ENCODE measurements around the gene JARID2. TPM values are rescaled to one million over a fixed set of nuclear protein-coding genes. Genes with fewer than 3 reads are reported as not detected.

The JARID2 gene
- polyA plus RNA-seq, 1 of the 3 experiments (the other 2 are of a cell fraction) = 3.4 TPM

DNA sequence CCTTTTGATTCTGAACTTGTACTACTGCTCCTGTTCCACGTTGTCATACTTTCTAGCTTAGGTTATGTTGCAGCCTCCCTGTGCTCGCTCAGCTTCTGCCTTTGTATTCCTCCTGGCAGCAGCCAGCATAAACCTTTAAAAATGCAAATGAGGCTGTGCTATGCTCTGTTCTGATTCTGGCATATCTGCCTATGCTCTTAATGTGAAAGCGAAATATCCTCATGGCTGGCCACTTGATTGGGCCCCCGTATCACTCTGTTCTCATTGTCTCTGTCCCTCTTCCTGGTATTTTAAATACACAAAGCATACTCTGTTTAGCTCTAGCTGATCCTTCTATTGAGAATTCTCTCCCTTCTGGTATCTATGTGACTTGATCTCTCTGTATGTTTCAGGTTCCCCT, 139.0 kb downstream of the JARID2 start:
- no peaks in the 10 kb centered on the region for H3K9me2 ChIP-seq
- H3K9me3 ChIP-seq = no peaks in the 10 kb centered on the region
- ChIA-PET CTCF (no interaction called here), POLR2A (no interaction called here)
- no peak overlapping the region for H3K27ac ChIP-seq (ENCODE audit: low read depth in 2 of 2, low read length in 1 of 2)
- 0 out of 2 replicates have a peak, but pooled peaks cover 1% of the 10 kb centered on the region for H4K20me1 ChIP-seq (ENCODE audit: insufficient read depth)
- peaks cover 6% of the 10 kb centered on the region; the same call in 1 of the 2 replicates for H3K79me2 ChIP-seq (ENCODE audit: insufficient read depth)
- TF ChIP-seq YY1 (IDR thresholded peaks at IDR 0.05; ENCODE audit: low read depth) = no peak
- no peak for TF ChIP-seq NFIC (IDR thresholded peaks at IDR 0.05; ENCODE audit: borderline replicate concordance)
- TF ChIP-seq, protein P1, sequence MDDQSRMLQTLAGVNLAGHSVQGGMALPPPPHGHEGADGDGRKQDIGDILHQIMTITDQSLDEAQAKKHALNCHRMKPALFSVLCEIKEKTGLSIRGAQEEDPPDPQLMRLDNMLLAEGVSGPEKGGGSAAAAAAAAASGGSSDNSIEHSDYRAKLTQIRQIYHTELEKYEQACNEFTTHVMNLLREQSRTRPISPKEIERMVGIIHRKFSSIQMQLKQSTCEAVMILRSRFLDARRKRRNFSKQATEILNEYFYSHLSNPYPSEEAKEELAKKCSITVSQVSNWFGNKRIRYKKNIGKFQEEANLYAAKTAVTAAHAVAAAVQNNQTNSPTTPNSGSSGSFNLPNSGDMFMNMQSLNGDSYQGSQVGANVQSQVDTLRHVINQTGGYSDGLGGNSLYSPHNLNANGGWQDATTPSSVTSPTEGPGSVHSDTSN (IDR thresholded peaks at IDR 0.05) = no peak
- TF ChIP-seq, protein P2, sequence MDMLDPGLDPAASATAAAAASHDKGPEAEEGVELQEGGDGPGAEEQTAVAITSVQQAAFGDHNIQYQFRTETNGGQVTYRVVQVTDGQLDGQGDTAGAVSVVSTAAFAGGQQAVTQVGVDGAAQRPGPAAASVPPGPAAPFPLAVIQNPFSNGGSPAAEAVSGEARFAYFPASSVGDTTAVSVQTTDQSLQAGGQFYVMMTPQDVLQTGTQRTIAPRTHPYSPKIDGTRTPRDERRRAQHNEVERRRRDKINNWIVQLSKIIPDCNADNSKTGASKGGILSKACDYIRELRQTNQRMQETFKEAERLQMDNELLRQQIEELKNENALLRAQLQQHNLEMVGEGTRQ (IDR thresholded peaks at IDR 0.05; ENCODE audit: borderline replicate concordance, low read depth, low read length) = no peak
- TF ChIP-seq GATA2 (CRISPR knock-in tag; IDR thresholded peaks at IDR 0.05) = no peak
- no peak for TF ChIP-seq EZH2phosphoT487 (IDR thresholded peaks at IDR 0.05; ENCODE audit: borderline replicate concordance, low read depth)
- no peak for TF ChIP-seq TAF1 (IDR thresholded peaks at IDR 0.05; ENCODE audit: borderline replicate concordance, low read depth, low read length)
- no peak for TF ChIP-seq MXI1 (IDR thresholded peaks at IDR 0.05; ENCODE audit: low read depth, low read length)
- no peak for TF ChIP-seq TEAD4 (IDR thresholded peaks at IDR 0.05; ENCODE audit: borderline replicate concordance, insufficient read depth)
- H3K4me1 ChIP-seq (ENCODE audit: control insufficient read depth in 1 of 2, insufficient read depth in 2 of 2, low read depth in 1 of 2, low read length in 1 of 2) = peaks cover 14 to 15% of the 10 kb centered on the region in 2 experiments; a peak in 2 of 4 replicates
- H3K4me2 ChIP-seq = no peak overlapping the region
- H3K36me3 ChIP-seq (replicated peaks in 1 of 2; ENCODE audit: control insufficient read depth in 1 of 2, insufficient read depth in 2 of 2, low read length in 1 of 2) = no peaks in the 10 kb centered on the region
- H3F3A ChIP-seq (replicated peaks; ENCODE audit: insufficient read depth) = no peaks in the 10 kb centered on the region
- no peak for DNase-seq
- H3K4me3 ChIP-seq (ENCODE audit: low read depth in 2 of 2, low read length in 1 of 2) = no peak overlapping the region
- no peak overlapping the region for H2AFZ ChIP-seq (ENCODE audit: low read depth)
- WGBS (ENCODE audit: low lambda C conversion rate) = 96% methylated on average over 4 of the region's 4 CpGs
- H3K27me3 ChIP-seq (ENCODE audit: insufficient read depth) = no peaks in the 10 kb centered on the region
- H3K9ac ChIP-seq = no peak overlapping the region

DNA sequence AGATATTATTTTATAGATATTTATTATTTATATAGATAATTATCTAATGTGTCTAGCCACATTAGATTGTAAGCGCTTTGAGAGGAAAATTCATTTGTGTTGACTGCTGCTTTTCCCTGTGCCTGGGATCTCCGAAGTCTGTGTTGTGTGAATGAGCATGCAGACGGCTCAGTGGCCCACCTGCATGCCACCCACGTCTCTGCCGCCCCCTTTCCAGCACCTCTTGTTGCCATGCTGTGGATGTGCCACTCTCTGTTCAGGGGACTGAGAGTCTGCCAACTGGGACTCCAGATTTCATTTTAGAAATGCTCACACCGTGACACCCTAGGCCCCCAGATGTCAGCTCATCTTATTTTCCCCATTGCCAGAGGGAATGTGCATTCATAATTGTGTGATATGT, 139.7 kb downstream of the JARID2 start:
- H3F3A ChIP-seq (replicated peaks; ENCODE audit: insufficient read depth) = no peaks in the 10 kb centered on the region
- H2AFZ ChIP-seq (ENCODE audit: low read depth) = no peak overlapping the region
- H3K4me3 ChIP-seq (ENCODE audit: low read depth in 2 of 2, low read length in 1 of 2) = no peak overlapping the region
- no peak overlapping the region for H3K4me2 ChIP-seq
- ChIA-PET CTCF (no interaction called here), POLR2A (no interaction called here)
- no peak overlapping the region for H3K27ac ChIP-seq (ENCODE audit: low read depth in 2 of 2, low read length in 1 of 2)
- no peak overlapping the region for H3K9ac ChIP-seq
- no peaks in the 10 kb centered on the region for H3K36me3 ChIP-seq (replicated peaks in 1 of 2; ENCODE audit: control insufficient read depth in 1 of 2, insufficient read depth in 2 of 2, low read length in 1 of 2)
- peaks cover 6% of the 10 kb centered on the region; the same call in 1 of the 2 replicates for H3K79me2 ChIP-seq (ENCODE audit: insufficient read depth)
- WGBS (ENCODE audit: low lambda C conversion rate) = 91% methylated on average over 6 of the region's 6 CpGs
- H3K4me1 ChIP-seq (ENCODE audit: control insufficient read depth in 1 of 2, insufficient read depth in 2 of 2, low read depth in 1 of 2, low read length in 1 of 2) = peaks cover 18 to 20% of the 10 kb centered on the region in 2 experiments; a peak in 2 of 4 replicates
- H3K9me3 ChIP-seq = no peaks in the 10 kb centered on the region
- H3K27me3 ChIP-seq (ENCODE audit: insufficient read depth) = no peaks in the 10 kb centered on the region
- no peak for DNase-seq
- H4K20me1 ChIP-seq (ENCODE audit: insufficient read depth) = 0 out of 2 replicates have a peak, but pooled peaks cover 4% of the 10 kb centered on the region
- no peaks in the 10 kb centered on the region for H3K9me2 ChIP-seq
- TF ChIP-seq MXI1 (IDR thresholded peaks at IDR 0.05; ENCODE audit: low read depth, low read length) (no peak), NFIC (IDR thresholded peaks at IDR 0.05; ENCODE audit: borderline replicate concordance) (no peak), RAD21 (IDR thresholded peaks at IDR 0.05; ENCODE audit: low read length) (no peak), SMC3 (IDR thresholded peaks at IDR 0.05; ENCODE audit: low read depth, low read length) (no peak), FOXJ3 (CRISPR knock-in tag; IDR thresholded peaks at IDR 0.05) (no peak)
- TF ChIP-seq, protein P3, sequence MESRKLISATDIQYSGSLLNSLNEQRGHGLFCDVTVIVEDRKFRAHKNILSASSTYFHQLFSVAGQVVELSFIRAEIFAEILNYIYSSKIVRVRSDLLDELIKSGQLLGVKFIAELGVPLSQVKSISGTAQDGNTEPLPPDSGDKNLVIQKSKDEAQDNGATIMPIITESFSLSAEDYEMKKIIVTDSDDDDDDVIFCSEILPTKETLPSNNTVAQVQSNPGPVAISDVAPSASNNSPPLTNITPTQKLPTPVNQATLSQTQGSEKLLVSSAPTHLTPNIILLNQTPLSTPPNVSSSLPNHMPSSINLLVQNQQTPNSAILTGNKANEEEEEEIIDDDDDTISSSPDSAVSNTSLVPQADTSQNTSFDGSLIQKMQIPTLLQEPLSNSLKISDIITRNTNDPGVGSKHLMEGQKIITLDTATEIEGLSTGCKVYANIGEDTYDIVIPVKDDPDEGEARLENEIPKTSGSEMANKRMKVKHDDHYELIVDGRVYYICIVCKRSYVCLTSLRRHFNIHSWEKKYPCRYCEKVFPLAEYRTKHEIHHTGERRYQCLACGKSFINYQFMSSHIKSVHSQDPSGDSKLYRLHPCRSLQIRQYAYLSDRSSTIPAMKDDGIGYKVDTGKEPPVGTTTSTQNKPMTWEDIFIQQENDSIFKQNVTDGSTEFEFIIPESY (IDR thresholded peaks at IDR 0.05; ENCODE audit: borderline replicate concordance, low read depth) = no peak
- TF ChIP-seq, protein P4, sequence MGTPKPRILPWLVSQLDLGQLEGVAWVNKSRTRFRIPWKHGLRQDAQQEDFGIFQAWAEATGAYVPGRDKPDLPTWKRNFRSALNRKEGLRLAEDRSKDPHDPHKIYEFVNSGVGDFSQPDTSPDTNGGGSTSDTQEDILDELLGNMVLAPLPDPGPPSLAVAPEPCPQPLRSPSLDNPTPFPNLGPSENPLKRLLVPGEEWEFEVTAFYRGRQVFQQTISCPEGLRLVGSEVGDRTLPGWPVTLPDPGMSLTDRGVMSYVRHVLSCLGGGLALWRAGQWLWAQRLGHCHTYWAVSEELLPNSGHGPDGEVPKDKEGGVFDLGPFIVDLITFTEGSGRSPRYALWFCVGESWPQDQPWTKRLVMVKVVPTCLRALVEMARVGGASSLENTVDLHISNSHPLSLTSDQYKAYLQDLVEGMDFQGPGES (IDR thresholded peaks at IDR 0.05; ENCODE audit: low read depth, low read length) = no peak
- TF ChIP-seq, protein P5, sequence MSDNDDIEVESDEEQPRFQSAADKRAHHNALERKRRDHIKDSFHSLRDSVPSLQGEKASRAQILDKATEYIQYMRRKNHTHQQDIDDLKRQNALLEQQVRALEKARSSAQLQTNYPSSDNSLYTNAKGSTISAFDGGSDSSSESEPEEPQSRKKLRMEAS (IDR thresholded peaks at IDR 0.05; ENCODE audit: low read depth) = no peak
- TF ChIP-seq, protein P6, sequence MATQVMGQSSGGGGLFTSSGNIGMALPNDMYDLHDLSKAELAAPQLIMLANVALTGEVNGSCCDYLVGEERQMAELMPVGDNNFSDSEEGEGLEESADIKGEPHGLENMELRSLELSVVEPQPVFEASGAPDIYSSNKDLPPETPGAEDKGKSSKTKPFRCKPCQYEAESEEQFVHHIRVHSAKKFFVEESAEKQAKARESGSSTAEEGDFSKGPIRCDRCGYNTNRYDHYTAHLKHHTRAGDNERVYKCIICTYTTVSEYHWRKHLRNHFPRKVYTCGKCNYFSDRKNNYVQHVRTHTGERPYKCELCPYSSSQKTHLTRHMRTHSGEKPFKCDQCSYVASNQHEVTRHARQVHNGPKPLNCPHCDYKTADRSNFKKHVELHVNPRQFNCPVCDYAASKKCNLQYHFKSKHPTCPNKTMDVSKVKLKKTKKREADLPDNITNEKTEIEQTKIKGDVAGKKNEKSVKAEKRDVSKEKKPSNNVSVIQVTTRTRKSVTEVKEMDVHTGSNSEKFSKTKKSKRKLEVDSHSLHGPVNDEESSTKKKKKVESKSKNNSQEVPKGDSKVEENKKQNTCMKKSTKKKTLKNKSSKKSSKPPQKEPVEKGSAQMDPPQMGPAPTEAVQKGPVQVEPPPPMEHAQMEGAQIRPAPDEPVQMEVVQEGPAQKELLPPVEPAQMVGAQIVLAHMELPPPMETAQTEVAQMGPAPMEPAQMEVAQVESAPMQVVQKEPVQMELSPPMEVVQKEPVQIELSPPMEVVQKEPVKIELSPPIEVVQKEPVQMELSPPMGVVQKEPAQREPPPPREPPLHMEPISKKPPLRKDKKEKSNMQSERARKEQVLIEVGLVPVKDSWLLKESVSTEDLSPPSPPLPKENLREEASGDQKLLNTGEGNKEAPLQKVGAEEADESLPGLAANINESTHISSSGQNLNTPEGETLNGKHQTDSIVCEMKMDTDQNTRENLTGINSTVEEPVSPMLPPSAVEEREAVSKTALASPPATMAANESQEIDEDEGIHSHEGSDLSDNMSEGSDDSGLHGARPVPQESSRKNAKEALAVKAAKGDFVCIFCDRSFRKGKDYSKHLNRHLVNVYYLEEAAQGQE (IDR thresholded peaks at IDR 0.05; ENCODE audit: low read depth, low read length) = no peak
- TF ChIP-seq, protein P2 (IDR thresholded peaks at IDR 0.05; ENCODE audit: borderline replicate concordance, low read depth, low read length) = no peak

Measured in SK-N-SH (cell line).